Smooth muscle cell (in vitro differentiated cells): ENCODE results near the gene NCF4. TPM values are rescaled to one million over a fixed set of nuclear protein-coding genes. Genes with fewer than 3 reads are reported as not detected.

Experiments used
- DNase-seq: peaks from one replicate; lab custom pipeline; 2025; ENCODE audit not compliant: unreplicated experiment; lab: John Stamatoyannopoulos, UW
- H2AFZ ChIP-seq: fragments of 200-600 bp; sonication (generic); 2 replicates; pipeline ENCODE4 v1.6.0; 2016; ENCODE audit warnings: antibody characterized with exemption, low read depth, mild to moderate bottlenecking
- H3F3A ChIP-seq: fragments of 200-600 bp; sonication (generic); 2 replicates; pipeline ENCODE4 v1.6.0; 2017; ENCODE audit warnings: antibody characterized with exemption, low read depth
- H3K27ac ChIP-seq: fragments of 200-600 bp; sonication (generic); 2 replicates; pipeline ENCODE4 v1.5.1; 2016; ENCODE audit warnings: low read depth, mild to moderate bottlenecking
- H3K27me3 ChIP-seq: fragments of 200-600 bp; sonication (generic); 2 replicates; pipeline ENCODE4 v1.6.1; 2016; ENCODE audit warnings: low read depth, mild to moderate bottlenecking
- H3K36me3 ChIP-seq: fragments of 200-600 bp; sonication (generic); 2 replicates; pipeline ENCODE4 v1.5.1; 2016; ENCODE audit warnings: low read depth
- H3K4me1 ChIP-seq: fragments of 200-600 bp; sonication (generic); 2 replicates; pipeline ENCODE4 v1.5.1; 2016; ENCODE audit warnings: low read depth
- H3K4me2 ChIP-seq: fragments of 200-600 bp; sonication (generic); 2 replicates; pipeline ENCODE4 v1.6.0; 2016; ENCODE audit warnings: mild to moderate bottlenecking
- H3K4me3 ChIP-seq: fragments of 200-600 bp; sonication (generic); 2 replicates; pipeline ENCODE4 v1.5.1; 2016; ENCODE audit warnings: mild to moderate bottlenecking
- H3K79me2 ChIP-seq: fragments of 200-600 bp; sonication (generic); 2 replicates; pipeline ENCODE4 v1.6.0; 2016; ENCODE audit warnings: low read depth, mild to moderate bottlenecking
- H3K9ac ChIP-seq: fragments of 200-600 bp; sonication (generic); 2 replicates; pipeline ENCODE4 v1.6.0; 2016; ENCODE audit warnings: low read depth
- H3K9me3 ChIP-seq: fragments of 200-600 bp; sonication (generic); replicated peaks from 2 replicates; pipeline ENCODE4 v1.5.1; 2016; ENCODE audit warnings: low read depth
- H4K20me1 ChIP-seq: fragments of 200-600 bp; sonication (generic); 2 replicates; pipeline ENCODE4 v1.6.0; 2016; ENCODE audit warnings: low read depth
- CTCF ChIP-seq: fragments of 200-600 bp; sonication (generic); IDR thresholded peaks from 2 replicates; pipeline ENCODE4 v1.5.1; 2017; ENCODE audit warnings: borderline replicate concordance, mild to moderate bottlenecking, antibody characterized with exemption; ENCODE audit not compliant: insufficient read depth, poor library complexity, severe bottlenecking
- WGBS: methylation state at CpG from one replicate; pipeline ENCODE4 v1.1.7; 2016; ENCODE audit warnings: low lambda C conversion rate; 5-methylcytosine and 5-hydroxymethylcytosine counted together
- polyA plus RNA-seq: library from polyadenylated mRNA; unstranded; fragments of >200 nt; fragmentation: Nextera tagmentation; extraction: Ambion mirVana; gene quantifications from 2 replicates; pipeline ENCODE4 v1.2.1, GENCODE V29; 2016
- total RNA-seq: library from RNA; depleted of rRNA; stranded (reverse); fragments of >200 nt; gene quantifications from 2 replicates; pipeline ENCODE4 v1.2.3, GENCODE V29; 2014

NCF4 gene
- total and polyA plus RNA-seq, 2 experiments from 2014 or later: 0.15 TPM; not detected in 1

GRCh38 chr22:36884349-36885158, 23.7 kb downstream of the NCF4 start:
- Histone ChIP-seq H3K36me3 (no peaks in the 10 kb centered on the region), H3K4me2 (no peak overlapping the region), H3K9me3 (no peaks in the 10 kb centered on the region), H3K4me1 (no peaks in the 10 kb centered on the region), H2AFZ (no peak overlapping the region), H3K9ac (no peak overlapping the region), H3K27me3 (no peaks in the 10 kb centered on the region), H4K20me1 (no peaks in the 10 kb centered on the region), H3K79me2 (no peaks in the 10 kb centered on the region), H3F3A (no peaks in the 10 kb centered on the region), H3K27ac (no peak overlapping the region), H3K4me3 (no peak overlapping the region)
- DNase-seq: no peak
- no peak for TF ChIP-seq CTCF
- 71% methylated on average over 5 of the region's 5 CpGs for WGBS

GRCh38 chr22:36885474-36885873, 24.7 kb downstream of the NCF4 start:
- Histone ChIP-seq H3F3A (no peaks in the 10 kb centered on the region), H2AFZ (no peak overlapping the region), H3K27me3 (no peaks in the 10 kb centered on the region), H3K36me3 (no peaks in the 10 kb centered on the region), H3K4me1 (no peaks in the 10 kb centered on the region), H4K20me1 (no peaks in the 10 kb centered on the region), H3K9me3 (no peaks in the 10 kb centered on the region), H3K9ac (no peak overlapping the region), H3K79me2 (no peaks in the 10 kb centered on the region), H3K4me3 (no peak overlapping the region), H3K4me2 (no peak overlapping the region), H3K27ac (no peak overlapping the region)
- WGBS: 82% methylated on average over 7 of the region's 7 CpGs
- TF ChIP-seq CTCF: no peak
- DNase-seq: no peak

GRCh38 chr22:36886016-36886415, 25.2 kb downstream of the NCF4 start:
- H3K36me3 ChIP-seq: no peaks in the 10 kb centered on the region
- no peak for TF ChIP-seq CTCF
- no peaks in the 10 kb centered on the region for H3K4me1 ChIP-seq
- H3K4me3 ChIP-seq: no peak overlapping the region
- no peaks in the 10 kb centered on the region for H3K9me3 ChIP-seq
- no peaks in the 10 kb centered on the region for H4K20me1 ChIP-seq
- H3K4me2 ChIP-seq: no peak overlapping the region
- H3F3A ChIP-seq: no peaks in the 10 kb centered on the region
- WGBS: 91% methylated on average over 4 of the region's 4 CpGs
- no peak for DNase-seq
- no peak overlapping the region for H2AFZ ChIP-seq
- H3K27me3 ChIP-seq: no peaks in the 10 kb centered on the region
- no peak overlapping the region for H3K9ac ChIP-seq
- H3K27ac ChIP-seq: no peak overlapping the region
- no peaks in the 10 kb centered on the region for H3K79me2 ChIP-seq

- H3K4me2 ChIP-seq: no peak overlapping the region
- H4K20me1 ChIP-seq: no peaks in the 10 kb centered on the region
- no peaks in the 10 kb centered on the region for H3F3A ChIP-seq
- DNase-seq: no peak
- TF ChIP-seq CTCF: no peak
- no peaks in the 10 kb centered on the region for H3K27me3 ChIP-seq
- no peaks in the 10 kb centered on the region for H3K9me3 ChIP-seq
- no peak overlapping the region for H3K9ac ChIP-seq
- 91% methylated on average over 4 of the region's 4 CpGs for WGBS
- H3K4me1 ChIP-seq: no peaks in the 10 kb centered on the region
- H3K79me2 ChIP-seq: no peaks in the 10 kb centered on the region
- H3K36me3 ChIP-seq: no peaks in the 10 kb centered on the region
- H2AFZ ChIP-seq: no peak overlapping the region
- H3K27ac ChIP-seq: no peak overlapping the region
- no peak overlapping the region for H3K4me3 ChIP-seq
Measured at GRCh38 chr22:36887162-36887561, 26.4 kb downstream of the NCF4 start.
